GM19438 (cell line): Measurements from ENCODE around the gene TRAPPC1.

Experiments
- ATAC-seq: cut with Tn5 transposase; IDR thresholded peaks from one replicate; pipeline ENCODE4 v1.9.1; 2021; ENCODE audit warnings: low read depth; ENCODE audit not compliant: unreplicated experiment

TRAPPC1 gene

GRCh38 chr17:7909089-7909488 lies 22.7 kb downstream of the TRAPPC1 start:
- ATAC-seq: no peak

GRCh38 chr17:7903154-7904103 lies 28.3 kb downstream of the TRAPPC1 start:
- no peak for ATAC-seq

GRCh38 chr17:7897773-7898172 lies 34.0 kb downstream of the TRAPPC1 start:
- ATAC-seq: no peak

- ATAC-seq: no peak
These were observed 34.7 kb downstream of the TRAPPC1 start for GRCh38 chr17:7897090-7897489.

- ATAC-seq: no peak
These were observed 36.9 kb downstream of the TRAPPC1 start for GRCh38 chr17:7894866-7895265.

- ATAC-seq: no peak
These were observed 37.5 kb downstream of the TRAPPC1 start for GRCh38 chr17:7894226-7894625.

- no peak for ATAC-seq
These were observed 38.4 kb downstream of the TRAPPC1 start for GRCh38 chr17:7893187-7893880.

- no peak for ATAC-seq
These were observed 42.4 kb downstream of the TRAPPC1 start for GRCh38 chr17:7889166-7889955.

- no peak for ATAC-seq
These were observed 43.4 kb downstream of the TRAPPC1 start, which contains the start of gene CHD3 for GRCh38 chr17:7888184-7888920. CHD3 (plus strand) TSS chr17:7888789; CDS start chr17:7889001, 212 bp downstream.

GRCh38 chr17:7887482-7888183 lies 44.1 kb downstream of the TRAPPC1 start:
- no peak for ATAC-seq

- ATAC-seq: no peak
These were observed 44.7 kb downstream of the TRAPPC1 start for GRCh38 chr17:7887038-7887481.

GRCh38 chr17:7886227-7887037 lies 45.3 kb downstream of the TRAPPC1 start:
- ATAC-seq: no peak

GRCh38 chr17:7885367-7886226 lies 46.1 kb downstream of the TRAPPC1 start:
- no peak for ATAC-seq

GRCh38 chr17:7884581-7885366 lies 47.0 kb downstream of the TRAPPC1 start:
- ATAC-seq: no peak

- ATAC-seq: no peak
These were observed 47.9 kb downstream of the TRAPPC1 start for GRCh38 chr17:7883781-7884386.

GRCh38 chr17:7882629-7883028 lies 49.1 kb downstream of the TRAPPC1 start:
- ATAC-seq: no peak

- no peak for ATAC-seq
These were observed 49.7 kb downstream of the TRAPPC1 start for GRCh38 chr17:7882068-7882467.
